Neutrophil (primary cell): ENCODE data around the gene CDKN2B-AS1.

ENCODE experiments used
- H3K27ac ChIP-seq: fragments of 200-600 bp; sonication (generic); 2 replicates; pipeline ENCODE4 v1.5.1; 2016; ENCODE audit warnings: mild to moderate bottlenecking, moderate library complexity
- H3K27me3 ChIP-seq: fragments of 200-600 bp; sonication (generic); 2 replicates; pipeline ENCODE4 v1.6.0; 2016; ENCODE audit warnings: mild to moderate bottlenecking
- H3K36me3 ChIP-seq: fragments of 200-600 bp; sonication (generic); 2 replicates; pipeline ENCODE4 v1.5.1; 2017
- H3K4me1 ChIP-seq, 2 experiments: fragments of 200-600 bp in 1 of 2; sonication (generic) in 1 of 2; 1 replicate in 1 of 2; 2 replicates in 1 of 2; pipeline versions ENCODE4 v1.5.1 to v1.6.1; 2013 to 2016; ENCODE audit warnings: low read depth in 1 of 2, low read length in 1 of 2, mild to moderate bottlenecking in 1 of 2, moderate library complexity in 1 of 2; ENCODE audit not compliant: control insufficient read depth in 1 of 2, insufficient read depth in 1 of 2
- H3K4me3 ChIP-seq, 2 experiments: fragments of 200-600 bp in 1 of 2; sonication (generic) in 1 of 2; 1 replicate in 1 of 2; 2 replicates in 1 of 2; pipeline ENCODE4 v1.5.1; 2013 to 2016; ENCODE audit warnings: low read depth in 1 of 2, low read length in 1 of 2, mild to moderate bottlenecking in 1 of 2, moderate library complexity in 1 of 2
- H3K9me3 ChIP-seq: fragments of 200-600 bp; sonication (generic); 2 replicates; pipeline ENCODE4 v1.5.1; 2016
- TF ChIP-seq, protein P1 (sequence below): fragments of 200-600 bp; sonication (generic); IDR thresholded peaks from 2 replicates; pipeline ENCODE4 v1.5.1; 2016; ENCODE audit warnings: antibody characterized with exemption

CDKN2B-AS1 gene

DNA sequence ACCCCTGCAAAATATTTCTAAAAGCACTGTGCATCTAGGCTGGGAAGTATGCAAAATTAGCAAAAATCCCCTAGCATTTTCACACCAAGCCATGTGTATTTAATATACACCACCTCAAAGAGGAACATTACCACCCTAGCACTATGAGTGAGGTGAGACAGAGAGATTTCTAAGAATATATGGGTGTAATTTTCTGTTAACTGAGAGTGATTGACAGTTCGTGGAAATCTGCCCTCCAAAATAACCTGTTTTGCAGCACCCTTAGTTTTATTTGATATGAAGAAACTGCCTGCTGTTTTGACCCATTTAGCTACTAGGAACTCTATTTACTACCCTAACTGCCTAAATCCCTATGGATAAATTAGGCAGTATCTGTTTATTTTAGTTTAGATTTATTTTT, 78.8 kb downstream of the CDKN2B-AS1 start:
- no peak overlapping the region for H3K4me3 ChIP-seq
- peaks cover 28% of the 10 kb centered on the region for H3K27me3 ChIP-seq
- H3K4me1 ChIP-seq, result no peaks in the 10 kb centered on the region
- H3K9me3 ChIP-seq, result no peaks in the 10 kb centered on the region
- H3K36me3 ChIP-seq, result no peaks in the 10 kb centered on the region
- TF ChIP-seq, protein P1, sequence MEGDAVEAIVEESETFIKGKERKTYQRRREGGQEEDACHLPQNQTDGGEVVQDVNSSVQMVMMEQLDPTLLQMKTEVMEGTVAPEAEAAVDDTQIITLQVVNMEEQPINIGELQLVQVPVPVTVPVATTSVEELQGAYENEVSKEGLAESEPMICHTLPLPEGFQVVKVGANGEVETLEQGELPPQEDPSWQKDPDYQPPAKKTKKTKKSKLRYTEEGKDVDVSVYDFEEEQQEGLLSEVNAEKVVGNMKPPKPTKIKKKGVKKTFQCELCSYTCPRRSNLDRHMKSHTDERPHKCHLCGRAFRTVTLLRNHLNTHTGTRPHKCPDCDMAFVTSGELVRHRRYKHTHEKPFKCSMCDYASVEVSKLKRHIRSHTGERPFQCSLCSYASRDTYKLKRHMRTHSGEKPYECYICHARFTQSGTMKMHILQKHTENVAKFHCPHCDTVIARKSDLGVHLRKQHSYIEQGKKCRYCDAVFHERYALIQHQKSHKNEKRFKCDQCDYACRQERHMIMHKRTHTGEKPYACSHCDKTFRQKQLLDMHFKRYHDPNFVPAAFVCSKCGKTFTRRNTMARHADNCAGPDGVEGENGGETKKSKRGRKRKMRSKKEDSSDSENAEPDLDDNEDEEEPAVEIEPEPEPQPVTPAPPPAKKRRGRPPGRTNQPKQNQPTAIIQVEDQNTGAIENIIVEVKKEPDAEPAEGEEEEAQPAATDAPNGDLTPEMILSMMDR, result no peak
- H3K27ac ChIP-seq, result no peak overlapping the region

DNA sequence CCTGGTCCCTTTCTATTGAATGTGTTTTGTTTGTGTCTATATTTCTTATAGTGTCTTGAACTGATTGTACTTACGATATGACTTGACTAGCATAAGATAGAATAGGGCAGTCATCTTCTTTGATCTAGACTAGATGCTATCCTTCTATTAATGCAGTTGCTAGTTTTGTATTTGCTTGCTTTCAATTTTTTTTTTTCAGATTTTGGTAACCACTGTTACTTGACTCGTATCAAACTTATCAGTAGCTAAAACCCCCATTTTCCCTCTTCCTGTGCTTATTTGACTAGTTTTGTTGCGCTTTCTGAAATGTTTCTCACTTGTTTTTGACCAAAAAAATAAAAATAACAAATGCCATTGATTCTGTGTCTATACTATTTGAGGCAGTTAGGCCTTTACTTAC, 83.5 kb downstream of the CDKN2B-AS1 start:
- Histone ChIP-seq H3K27me3 (peaks cover 45% of the 10 kb centered on the region), H3K36me3 (no peaks in the 10 kb centered on the region), H3K4me1 (no peaks in the 10 kb centered on the region), H3K4me3 (no peak overlapping the region), H3K9me3 (no peaks in the 10 kb centered on the region), H3K27ac (no peak overlapping the region)
- TF ChIP-seq, protein P1, result no peak

DNA sequence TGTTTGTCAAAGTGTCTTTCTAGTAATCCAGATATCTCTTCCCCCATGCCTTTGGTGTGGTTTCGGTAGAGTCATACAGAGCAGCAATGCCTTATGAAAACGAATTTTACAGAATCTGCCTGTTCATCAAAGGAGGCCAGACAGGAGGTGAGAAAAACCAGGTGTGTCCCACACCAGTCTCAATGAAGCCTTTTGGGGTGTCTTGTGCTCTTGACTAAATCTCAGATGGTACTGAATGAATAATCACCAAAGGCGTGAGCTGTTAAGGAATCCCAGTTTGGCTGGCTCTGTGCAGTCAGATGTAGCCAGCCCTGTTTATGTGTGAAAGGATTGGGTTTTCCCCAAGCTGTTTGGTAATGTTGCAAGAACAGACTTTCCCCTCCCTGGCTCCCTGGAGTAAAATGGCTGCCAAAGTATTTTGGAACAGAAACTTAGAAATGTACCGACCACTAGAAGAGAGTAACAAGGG, 85.3 kb downstream of the CDKN2B-AS1 start:
- H3K4me3 ChIP-seq, result no peak overlapping the region
- H3K36me3 ChIP-seq, result no peaks in the 10 kb centered on the region
- no peak overlapping the region for H3K27ac ChIP-seq
- H3K4me1 ChIP-seq, result no peaks in the 10 kb centered on the region
- TF ChIP-seq, protein P1, result no peak
- H3K9me3 ChIP-seq, result no peaks in the 10 kb centered on the region
- peaks cover 39% of the 10 kb centered on the region for H3K27me3 ChIP-seq

DNA sequence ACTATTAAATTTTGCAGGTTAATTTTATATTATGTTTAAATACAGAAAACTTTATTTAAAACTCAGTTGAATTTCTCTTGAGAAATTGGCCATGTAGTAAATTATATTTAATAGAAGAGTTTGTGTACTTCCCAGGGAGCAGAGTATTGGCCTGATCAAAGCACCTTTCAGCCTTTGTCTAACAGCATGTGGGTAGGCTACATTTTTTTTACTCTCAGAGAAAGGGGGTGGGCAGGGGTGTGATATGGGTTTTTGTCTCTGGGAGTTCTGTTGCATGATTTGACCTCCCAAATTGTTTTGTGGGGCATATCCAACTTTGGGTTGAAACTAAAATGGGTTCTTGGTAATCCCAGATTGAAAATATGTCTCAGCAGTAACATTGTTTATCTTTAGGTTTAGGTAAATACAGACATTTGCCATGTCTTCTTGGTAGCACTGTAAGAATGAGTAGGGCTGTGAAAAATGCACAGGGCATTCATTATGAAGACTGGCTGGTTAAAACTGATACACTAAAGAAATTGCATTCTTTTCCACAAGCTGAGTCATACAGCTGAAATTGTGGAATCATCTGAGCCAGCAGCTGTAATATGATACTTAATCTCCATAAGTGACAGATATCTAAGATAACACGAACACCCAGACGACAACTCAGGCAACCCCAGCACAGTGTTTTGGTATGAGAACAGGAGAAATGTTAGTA, 89.9 kb downstream of the CDKN2B-AS1 start:
- no peak overlapping the region for H3K4me3 ChIP-seq
- no peaks in the 10 kb centered on the region for H3K9me3 ChIP-seq
- no peak overlapping the region for H3K27ac ChIP-seq
- TF ChIP-seq, protein P1, result no peak
- H3K27me3 ChIP-seq, result peaks cover 37% of the 10 kb centered on the region
- H3K36me3 ChIP-seq, result no peaks in the 10 kb centered on the region
- H3K4me1 ChIP-seq, result no peaks in the 10 kb centered on the region

DNA sequence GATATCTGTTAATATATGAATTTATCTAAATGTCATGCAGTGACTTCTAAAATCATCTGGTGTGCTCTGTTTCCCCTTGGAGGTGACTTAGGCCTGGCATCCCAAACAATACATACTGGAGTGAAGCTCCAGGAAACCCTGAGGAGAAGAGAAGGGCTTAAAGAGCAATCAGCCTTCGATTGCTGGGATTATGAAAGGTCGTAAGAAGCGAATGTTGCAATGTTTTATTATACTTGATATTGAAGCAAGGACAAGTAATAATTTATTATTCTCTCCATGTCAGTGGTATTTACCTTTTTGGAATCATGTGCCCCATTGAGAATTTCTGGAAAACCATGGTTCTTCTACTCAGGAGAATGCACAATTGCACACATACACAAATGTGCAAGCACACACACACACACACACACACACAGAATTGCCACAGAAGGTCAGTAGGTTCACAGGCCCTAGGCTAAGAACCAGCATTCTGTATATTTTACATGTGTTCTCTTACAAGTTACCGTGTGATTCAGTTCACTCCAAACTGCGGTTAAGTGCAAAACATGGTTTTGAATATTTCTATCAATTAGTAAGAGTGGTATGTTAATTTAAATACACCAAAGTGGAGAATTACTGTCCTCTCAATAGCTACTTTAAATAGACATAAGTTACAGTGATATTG, 93.6 kb downstream of the CDKN2B-AS1 start:
- no peaks in the 10 kb centered on the region for H3K9me3 ChIP-seq

More for the DNA sequence above, 93.6 kb downstream of the CDKN2B-AS1 start:
- Histone ChIP-seq H3K27ac (no peak overlapping the region), H3K36me3 (no peaks in the 10 kb centered on the region), H3K4me1 (no peaks in the 10 kb centered on the region), H3K27me3 (peaks cover 24% of the 10 kb centered on the region), H3K4me3 (no peak overlapping the region)
- TF ChIP-seq, protein P1, result no peak
